K562 (cell line): ENCODE data around the gene SPTBN5. TPM values are rescaled to one million over a fixed set of nuclear protein-coding genes. Genes with fewer than 3 reads are reported as not detected.

Experiments
- RERE ChIP-seq: sonication (generic); formaldehyde crosslinking; IDR thresholded peaks from 2 replicates; pipeline ENCODE4 v1.8.0; 2023; ENCODE audit warnings: missing genetic modification reagents, mild to moderate bottlenecking, borderline replicate concordance
- VEZF1 ChIP-seq: fragments of 200-800 bp; sonication (Bioruptor generic); IDR thresholded peaks from 2 replicates; pipeline ENCODE4 v1.6.1; 2017; ENCODE audit warnings: missing genetic modification characterization, missing compliant biosample characterization
- ZNF174 ChIP-seq: fragments of 250-450 bp; sonication (Bioruptor Pico); IDR thresholded peaks from 2 replicates; pipeline ENCODE4 v1.4.0; 2020; ENCODE audit warnings: mild to moderate bottlenecking
- polyA plus RNA-seq, 8 experiments: library from polyadenylated mRNA; depleted of rRNA in 4 of 8; stranded (reverse) in 5 of 8; unstranded in 3 of 8; fragments of >200 nt; fragmentation: Nextera tagmentation in 2 of 8; fragmentation: Illumina TruSeq in 1 of 8; extraction: Ambion mirVana in 2 of 8; extraction: Trizol in 1 of 8; gene quantifications; 2 replicates each; pipeline versions ENCODE4 v1.2.1 to v1.2.3, GENCODE V29; 2011 to 2014; ENCODE audit warnings: inconsistent platforms in 1 of 8, missing spikeins in 1 of 8
- total RNA-seq, 7 experiments: library from RNA; depleted of rRNA in 6 of 7; stranded (reverse); fragments of >200 nt in 6 of 7; fragmentation: Illumina TruSeq in 2 of 7; extraction: Trizol in 2 of 7; gene quantifications; 2 replicates each; pipeline versions ENCODE4 v1.2.1 to v1.2.3, GENCODE V29; 2011 to 2021; ENCODE audit warnings: low replicate concordance in 1 of 7
- TF ChIP-seq, protein P1 (sequence below): fragments of 250-450 bp; sonication (Bioruptor Pico); IDR thresholded peaks from 2 replicates; pipeline ENCODE4 v1.8.0; 2022; ENCODE audit warnings: moderate library complexity, mild to moderate bottlenecking, inconsistent platforms

The SPTBN5 gene
- total and polyA plus RNA-seq, 9 of the 15 experiments (the other 6 are each of a cell fraction or from before 2014, with no cell fraction given): 0.02 TPM; not detected in 8

DNA sequence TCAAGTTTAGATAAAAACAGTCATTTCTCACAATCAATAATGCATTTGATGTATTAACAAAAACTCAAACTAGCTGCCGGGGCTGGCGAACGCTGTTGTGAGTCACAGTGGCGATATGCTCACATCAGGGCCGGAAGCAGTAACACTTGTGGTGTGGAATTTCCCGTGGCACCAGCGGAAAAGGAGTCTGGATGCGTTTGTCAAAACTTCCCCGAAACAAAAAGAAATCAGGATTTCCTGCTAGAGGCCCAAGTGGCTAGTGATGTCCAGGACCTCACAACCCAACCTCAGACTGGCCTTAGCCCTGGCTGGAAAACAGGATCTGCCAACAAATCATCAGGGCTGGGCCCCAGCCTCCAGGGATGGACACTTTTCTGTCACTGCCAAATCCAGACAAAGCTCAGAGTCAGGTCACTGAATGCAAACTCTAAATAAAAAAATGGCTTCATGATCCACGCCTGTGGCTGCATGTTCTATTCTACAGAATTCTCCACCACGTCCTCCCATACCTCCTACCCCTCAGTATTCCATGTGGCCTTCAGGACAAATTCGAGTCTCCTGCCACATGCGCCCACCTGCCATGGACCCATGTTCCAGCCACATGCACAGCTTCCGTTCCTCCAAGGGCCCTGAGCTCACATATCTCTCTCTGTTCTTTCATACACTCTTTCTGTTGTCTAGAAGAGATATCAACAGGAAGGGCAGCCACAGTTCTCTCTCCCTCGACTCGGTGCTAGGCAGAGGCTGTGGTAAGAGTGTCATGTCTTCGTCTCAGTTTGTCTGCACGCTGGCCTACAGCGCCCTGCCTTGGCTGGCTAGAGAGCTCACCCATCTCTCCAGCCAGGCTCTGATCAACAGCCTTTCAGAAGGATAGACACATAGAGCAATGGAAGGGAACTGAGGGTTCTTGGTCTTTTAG, 43.1 kb upstream of the SPTBN5 start (continued):
- TF ChIP-seq, protein P1, sequence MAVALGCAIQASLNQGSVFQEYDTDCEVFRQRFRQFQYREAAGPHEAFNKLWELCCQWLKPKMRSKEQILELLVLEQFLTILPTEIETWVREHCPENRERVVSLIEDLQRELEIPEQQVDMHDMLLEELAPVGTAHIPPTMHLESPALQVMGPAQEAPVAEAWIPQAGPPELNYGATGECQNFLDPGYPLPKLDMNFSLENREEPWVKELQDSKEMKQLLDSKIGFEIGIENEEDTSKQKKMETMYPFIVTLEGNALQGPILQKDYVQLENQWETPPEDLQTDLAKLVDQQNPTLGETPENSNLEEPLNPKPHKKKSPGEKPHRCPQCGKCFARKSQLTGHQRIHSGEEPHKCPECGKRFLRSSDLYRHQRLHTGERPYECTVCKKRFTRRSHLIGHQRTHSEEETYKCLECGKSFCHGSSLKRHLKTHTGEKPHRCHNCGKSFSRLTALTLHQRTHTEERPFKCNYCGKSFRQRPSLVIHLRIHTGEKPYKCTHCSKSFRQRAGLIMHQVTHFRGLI (CRISPR knock-in tag): no peak
- TF ChIP-seq RERE (CRISPR knock-in tag) (no peak), VEZF1 (CRISPR knock-in tag) (no peak), ZNF174 (CRISPR knock-in tag) (no peak)
